GM10266 (cell line): ENCODE measurements around the gene TOE1.

Experiments
- DNase-seq: peaks from one replicate; pipeline ENCODE4 v3.0.0; 2012; ENCODE audit errors: extremely low spot score
- CTCF ChIP-seq: IDR thresholded peaks from 2 replicates; pipeline ENCODE4 v1.5.1; 2012; ENCODE audit warnings: mild to moderate bottlenecking, low read depth; ENCODE audit not compliant: control insufficient read depth, insufficient read depth; ENCODE audit errors: missing control alignments

Gene TOE1

GRCh38 chr1:45326627-45327623 lies 13.0 kb upstream of the TOE1 start, which contains the start of gene HPDL:
Gene HPDL, plus strand, starts transcription at chr1:45326895. Its CDS starts 254 bp downstream, at chr1:45327149.
- peak; percentile 29 for TF ChIP-seq CTCF
- DNase-seq, result peak; percentile 81

GRCh38 chr1:45327644-45328515 lies 12.1 kb upstream of the TOE1 start:
- peak; percentile 43 for DNase-seq
- TF ChIP-seq CTCF, result no peak

- no peak for TF ChIP-seq CTCF
- no peak for DNase-seq
Observed at GRCh38 chr1:45328680-45329079, 11.3 kb upstream of the TOE1 start.

GRCh38 chr1:45329445-45329844 lies 10.5 kb upstream of the TOE1 start:
- DNase-seq, result no peak
- no peak for TF ChIP-seq CTCF

- no peak for DNase-seq
- TF ChIP-seq CTCF, result no peak
Observed at GRCh38 chr1:45331436-45332345, 8.3 kb upstream of the TOE1 start.

GRCh38 chr1:45332346-45332720 lies 7.6 kb upstream of the TOE1 start:
- no peak for DNase-seq
- TF ChIP-seq CTCF, result no peak
